Smooth muscle cell (in vitro differentiated cells): ENCODE data around the gene CRYBA4. TPM values are rescaled to one million over a fixed set of nuclear protein-coding genes. Genes with fewer than 3 reads are reported as not detected.

Experiments
- DNase-seq: peaks from one replicate; lab custom pipeline; 2025; ENCODE audit not compliant: unreplicated experiment; lab: John Stamatoyannopoulos, UW
- H2AFZ ChIP-seq: fragments of 200-600 bp; sonication (generic); 2 replicates; pipeline ENCODE4 v1.6.0; 2016; ENCODE audit warnings: antibody characterized with exemption, low read depth, mild to moderate bottlenecking
- H3F3A ChIP-seq: fragments of 200-600 bp; sonication (generic); 2 replicates; pipeline ENCODE4 v1.6.0; 2017; ENCODE audit warnings: antibody characterized with exemption, low read depth
- H3K27ac ChIP-seq: fragments of 200-600 bp; sonication (generic); 2 replicates; pipeline ENCODE4 v1.5.1; 2016; ENCODE audit warnings: low read depth, mild to moderate bottlenecking
- H3K27me3 ChIP-seq: fragments of 200-600 bp; sonication (generic); 2 replicates; pipeline ENCODE4 v1.6.1; 2016; ENCODE audit warnings: low read depth, mild to moderate bottlenecking
- H3K36me3 ChIP-seq: fragments of 200-600 bp; sonication (generic); 2 replicates; pipeline ENCODE4 v1.5.1; 2016; ENCODE audit warnings: low read depth
- H3K4me1 ChIP-seq: fragments of 200-600 bp; sonication (generic); 2 replicates; pipeline ENCODE4 v1.5.1; 2016; ENCODE audit warnings: low read depth
- H3K4me2 ChIP-seq: fragments of 200-600 bp; sonication (generic); 2 replicates; pipeline ENCODE4 v1.6.0; 2016; ENCODE audit warnings: mild to moderate bottlenecking
- H3K4me3 ChIP-seq: fragments of 200-600 bp; sonication (generic); 2 replicates; pipeline ENCODE4 v1.5.1; 2016; ENCODE audit warnings: mild to moderate bottlenecking
- H3K79me2 ChIP-seq: fragments of 200-600 bp; sonication (generic); 2 replicates; pipeline ENCODE4 v1.6.0; 2016; ENCODE audit warnings: low read depth, mild to moderate bottlenecking
- H3K9ac ChIP-seq: fragments of 200-600 bp; sonication (generic); 2 replicates; pipeline ENCODE4 v1.6.0; 2016; ENCODE audit warnings: low read depth
- H3K9me3 ChIP-seq: fragments of 200-600 bp; sonication (generic); replicated peaks from 2 replicates; pipeline ENCODE4 v1.5.1; 2016; ENCODE audit warnings: low read depth
- H4K20me1 ChIP-seq: fragments of 200-600 bp; sonication (generic); 2 replicates; pipeline ENCODE4 v1.6.0; 2016; ENCODE audit warnings: low read depth
- CTCF ChIP-seq: fragments of 200-600 bp; sonication (generic); IDR thresholded peaks from 2 replicates; pipeline ENCODE4 v1.5.1; 2017; ENCODE audit warnings: borderline replicate concordance, mild to moderate bottlenecking, antibody characterized with exemption; ENCODE audit not compliant: insufficient read depth, poor library complexity, severe bottlenecking
- WGBS: methylation state at CpG from one replicate; pipeline ENCODE4 v1.1.7; 2016; ENCODE audit warnings: low lambda C conversion rate; 5-methylcytosine and 5-hydroxymethylcytosine counted together
- polyA plus RNA-seq: library from polyadenylated mRNA; unstranded; fragments of >200 nt; fragmentation: Nextera tagmentation; extraction: Ambion mirVana; gene quantifications from 2 replicates; pipeline ENCODE4 v1.2.1, GENCODE V29; 2016
- total RNA-seq: library from RNA; depleted of rRNA; stranded (reverse); fragments of >200 nt; gene quantifications from 2 replicates; pipeline ENCODE4 v1.2.3, GENCODE V29; 2014

CRYBA4 gene
- total and polyA plus RNA-seq, 2 experiments from 2014 or later, result 1.8 to 4.9 TPM

DNA sequence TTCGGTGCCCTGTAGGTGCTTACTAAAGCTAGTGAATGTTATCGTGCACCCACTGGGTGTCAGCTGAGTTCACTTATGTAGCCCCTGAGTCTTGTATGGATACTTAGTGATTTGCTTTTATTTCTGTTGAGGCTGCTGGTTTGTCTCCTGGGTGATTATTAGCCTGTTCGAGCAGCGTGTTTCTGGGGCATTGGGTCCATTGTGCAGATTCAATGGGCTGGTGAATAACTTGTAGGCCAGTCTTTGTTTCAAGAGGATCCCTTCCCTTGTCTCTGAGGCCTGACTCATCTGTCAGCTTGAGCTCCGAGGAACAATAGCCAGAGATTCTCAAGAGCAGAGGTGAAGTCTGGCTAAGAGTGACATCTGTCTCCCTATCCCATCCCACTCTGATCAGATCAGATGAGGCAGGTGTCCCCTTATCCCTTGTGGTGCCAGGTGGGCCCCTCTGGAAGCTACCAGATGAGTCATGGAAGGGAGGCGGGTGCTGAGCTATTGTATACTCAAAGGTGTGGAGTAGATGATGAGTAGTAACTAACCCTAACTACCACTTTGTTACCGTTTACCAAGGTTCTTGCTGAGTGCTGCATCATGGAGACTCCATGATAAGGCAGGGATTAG lies 39.3 kb downstream of the CRYBA4 start:
- Histone ChIP-seq H3K27me3 (peaks cover 23% of the 10 kb centered on the region), H3K36me3 (no peaks in the 10 kb centered on the region), H3K9ac (no peak overlapping the region), H3K4me3 (no peak overlapping the region), H3K4me1 (peaks cover 19% of the 10 kb centered on the region), H2AFZ (no peak overlapping the region), H3F3A (peaks cover 6% of the 10 kb centered on the region), H4K20me1 (no peaks in the 10 kb centered on the region), H3K9me3 (no peaks in the 10 kb centered on the region), H3K27ac (no peak overlapping the region), H3K4me2 (no peak overlapping the region), H3K79me2 (no peaks in the 10 kb centered on the region)
- no peak for DNase-seq
- 62% methylated on average over 7 of the region's 7 CpGs for whole genome bisulfite sequencing
- no peak for TF ChIP-seq CTCF

GRCh38 chr22:26662160-26662559 lies 40.4 kb downstream of the CRYBA4 start:
- no peak overlapping the region for H3K9ac ChIP-seq
- no peaks in the 10 kb centered on the region for H4K20me1 ChIP-seq
- no peaks in the 10 kb centered on the region for H3K79me2 ChIP-seq
- peaks cover 19% of the 10 kb centered on the region for H3K4me1 ChIP-seq
- no peak overlapping the region for H3K4me3 ChIP-seq
- H2AFZ ChIP-seq, result no peak overlapping the region
- TF ChIP-seq CTCF, result no peak
- peaks cover 6% of the 10 kb centered on the region for H3F3A ChIP-seq
- DNase-seq, result no peak
- no peaks in the 10 kb centered on the region for H3K36me3 ChIP-seq
- no peak overlapping the region for H3K27ac ChIP-seq
- WGBS, result 93% methylated on average over 2 of the region's 2 CpGs
- H3K27me3 ChIP-seq, result peaks cover 16% of the 10 kb centered on the region
- no peak overlapping the region for H3K4me2 ChIP-seq
- no peaks in the 10 kb centered on the region for H3K9me3 ChIP-seq

DNA sequence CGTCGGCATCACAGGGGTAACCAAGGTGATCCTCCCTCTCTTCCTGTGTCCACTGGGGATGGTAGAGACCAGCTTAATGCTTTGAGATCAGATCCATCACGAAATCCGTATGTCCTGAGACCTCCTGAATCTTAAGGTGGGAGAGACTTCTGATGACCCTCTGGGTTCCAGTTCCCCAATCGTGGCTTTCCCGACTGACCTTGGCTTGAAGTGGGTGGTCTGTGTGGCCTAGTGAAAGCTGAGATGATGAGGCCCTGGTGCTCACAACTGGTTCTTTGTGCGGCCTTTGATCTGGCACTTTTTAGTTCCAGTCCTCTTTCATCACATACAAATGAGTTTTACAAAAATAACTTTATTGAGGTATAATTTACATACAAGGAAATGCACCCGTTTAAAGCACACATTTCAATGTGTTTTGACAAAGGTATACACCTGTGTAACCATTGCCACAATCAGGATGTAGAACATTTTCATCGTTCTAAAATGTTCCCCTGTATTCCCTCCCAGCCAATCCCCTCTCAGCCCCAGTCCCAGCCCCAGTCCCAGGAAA lies 41.7 kb downstream of the CRYBA4 start:
- H3K36me3 ChIP-seq, result no peaks in the 10 kb centered on the region
- H3K27ac ChIP-seq, result no peak overlapping the region
- H3K4me3 ChIP-seq, result no peak overlapping the region
- WGBS, result 95% methylated on average over 9 of the region's 9 CpGs
- no peaks in the 10 kb centered on the region for H4K20me1 ChIP-seq
- no peaks in the 10 kb centered on the region for H3K79me2 ChIP-seq
- H3F3A ChIP-seq, result peaks cover 6% of the 10 kb centered on the region
- H3K4me2 ChIP-seq, result no peak overlapping the region
- no peak for DNase-seq
- no peak overlapping the region for H3K9ac ChIP-seq
- H3K27me3 ChIP-seq, result peaks cover 3% of the 10 kb centered on the region
- H3K9me3 ChIP-seq, result no peaks in the 10 kb centered on the region
- H2AFZ ChIP-seq, result no peak overlapping the region
- no peak for TF ChIP-seq CTCF
- H3K4me1 ChIP-seq, result peaks cover 17% of the 10 kb centered on the region

- TF ChIP-seq CTCF, result no peak
- 46% methylated on average over 4 of the region's 4 CpGs for WGBS
- H3K4me3 ChIP-seq, result no peak overlapping the region
- no peak overlapping the region for H2AFZ ChIP-seq
- no peak overlapping the region for H3K9ac ChIP-seq
- no peaks in the 10 kb centered on the region for H3K36me3 ChIP-seq
- no peaks in the 10 kb centered on the region for H3K27me3 ChIP-seq
- no peaks in the 10 kb centered on the region for H3K9me3 ChIP-seq
- no peak for DNase-seq
- no peak overlapping the region for H3K27ac ChIP-seq
- no peaks in the 10 kb centered on the region for H4K20me1 ChIP-seq
- H3K4me1 ChIP-seq, result peaks cover 10% of the 10 kb centered on the region
- H3F3A ChIP-seq, result peaks cover under 1% of the 10 kb centered on the region
- no peaks in the 10 kb centered on the region for H3K79me2 ChIP-seq
- no peak overlapping the region for H3K4me2 ChIP-seq
These were observed 44.1 kb downstream of the CRYBA4 start for GRCh38 chr22:26665813-26666231.
